Measurements from ENCODE around the gene NARF. TPM values are rescaled to one million over a fixed set of nuclear protein-coding genes. Genes with fewer than 3 reads are reported as not detected.

NARF gene
- polyA plus RNA-seq, 2 of the 4 experiments (the other 2 are of a cell fraction), result 51.2 to 89.6 TPM

GRCh38 chr17:82527898-82528297 lies 69.4 kb downstream of the NARF start:
- DNase-seq (ENCODE audit: low read depth in 1 of 2, low spot score in 1 of 2) (no peak), FAIRE-seq (no peak), ATAC-seq (no peak)
- Histone ChIP-seq H3K9me3 (no peaks in the 10 kb centered on the region), H3K4me3 (no peak overlapping the region), H3K4me2 (no peak overlapping the region), H3K4me1 (peaks cover 51% of the 10 kb centered on the region), H3K27ac (no peak overlapping the region)
- POLR2A ChIA-PET, result interaction anchor here (1.7 kb wide), 1 partner anchor 9 kb away, joined by 3 read pairs; the partner anchor contains the start of gene FOXK2
- WGBS (ENCODE audit: missing lambda C conversion rate), result 87% methylated on average over 8 of the region's 8 CpGs
- no peak for TF ChIP-seq TFCP2L1 (CRISPR knock-in tag; IDR thresholded peaks at IDR 0.05)
- TF ChIP-seq MAZ (IDR thresholded peaks at IDR 0.05; ENCODE audit: borderline replicate concordance, low read depth, low read length), result no peak
- no peak for TF ChIP-seq SREBF2 (IDR thresholded peaks at IDR 0.05)
- no peak for TF ChIP-seq RARB (CRISPR knock-in tag; IDR thresholded peaks at IDR 0.05)
- no peak for TF ChIP-seq ELK1 (IDR thresholded peaks at IDR 0.05; ENCODE audit: low read depth, low read length)
- no peak for TF ChIP-seq RNF2 (IDR thresholded peaks at IDR 0.05; ENCODE audit: borderline replicate concordance, low read depth)
- TF ChIP-seq RCOR1 (IDR thresholded peaks at IDR 0.05; ENCODE audit: low read depth, low read length), result no peak
- TF ChIP-seq FOSB (CRISPR knock-in tag; IDR thresholded peaks at IDR 0.05), result no peak
- no peak for TF ChIP-seq HOXB5 (CRISPR knock-in tag; IDR thresholded peaks at IDR 0.05)
- TF ChIP-seq HES2 (IDR thresholded peaks at IDR 0.05), result no peak
- no peak for TF ChIP-seq CEBPB (IDR thresholded peaks at IDR 0.05)
- no peak for TF ChIP-seq EP300 (IDR thresholded peaks at IDR 0.05)
- no peak for TF ChIP-seq JUN (IDR thresholded peaks at IDR 0.05)
- no peak for TF ChIP-seq KDM5A (IDR thresholded peaks at IDR 0.05)
- no peak for TF ChIP-seq GATA3 (IDR thresholded peaks at IDR 0.05; ENCODE audit: borderline replicate concordance)
- TF ChIP-seq NFE2L2 (conservative IDR thresholded peaks at IDR 0.05; ENCODE audit: low read length), result no peak
- TF ChIP-seq CTCF (IDR thresholded peaks at IDR 0.05), result no peak
- no peak for TF ChIP-seq KDM1A (IDR thresholded peaks at IDR 0.05; ENCODE audit: low read depth)
- no peak for TF ChIP-seq FOXS1 (CRISPR knock-in tag; IDR thresholded peaks at IDR 0.05)
- TF ChIP-seq RAD21 (conservative IDR thresholded peaks at IDR 0.05 in 1 of 2, IDR thresholded peaks at IDR 0.05 in 1 of 2), result no peak
- CTCF ChIA-PET, result interaction anchor here (0.7 to 3.2 kb wide), 17 partner anchors 8 to 292 kb away, joined by 3 to 19 read pairs (median 3); no protein-coding TSS in a partner anchor

GRCh38 chr17:82528484-82529265 lies 70.1 kb downstream of the NARF start:
- 54% methylated on average over 17 of the region's 17 CpGs for WGBS (ENCODE audit: missing lambda C conversion rate)
- ChIA-PET CTCF (interaction anchor here (0.7 to 4.0 kb wide), 27 partner anchors 7 to 293 kb away, joined by 3 to 24 read pairs (median 3); partner anchors contain the start of gene FOXK2), POLR2A (interaction anchor here (1.7 kb wide), 1 partner anchor 9 kb away, joined by 3 read pairs; the partner anchor contains the start of gene FOXK2)
- Histone ChIP-seq H3K27ac (no peak overlapping the region), H3K4me2 (no peak overlapping the region), H3K4me1 (peaks cover 51% of the 10 kb centered on the region), H3K4me3 (no peak overlapping the region), H3K9me3 (no peaks in the 10 kb centered on the region)
- ATAC-seq (peak; percentile 96 to 100), FAIRE-seq (no peak), DNase-seq (ENCODE audit: low read depth in 1 of 2, low spot score in 1 of 2) (peak; percentile 82 to 85)
- TF ChIP-seq EHF (CRISPR knock-in tag; IDR thresholded peaks at IDR 0.05) (no peak), JUN (IDR thresholded peaks at IDR 0.05) (no peak), SMC3 (IDR thresholded peaks at IDR 0.05) (0 out of 3 replicates have a peak, but pooled peaks have one; percentile 35), MAX (IDR thresholded peaks at IDR 0.05) (peak; percentile 28; the same call in 1 of the 2 replicates), POLR2A (IDR thresholded peaks at IDR 0.05; ENCODE audit: low read length) (no peak), JUNB (IDR thresholded peaks at IDR 0.05) (no peak), HOXA7 (CRISPR knock-in tag; IDR thresholded peaks at IDR 0.05) (no peak), CBX8 (IDR thresholded peaks at IDR 0.05) (no peak), E2F6 (IDR thresholded peaks at IDR 0.05; ENCODE audit: borderline replicate concordance, low read depth) (no peak), RARB (CRISPR knock-in tag; IDR thresholded peaks at IDR 0.05) (no peak), CTCF (IDR thresholded peaks at IDR 0.05) (peak; percentile 66), CEBPB (IDR thresholded peaks at IDR 0.05) (no peak), RAD21 (conservative IDR thresholded peaks at IDR 0.05 in 1 of 2, IDR thresholded peaks at IDR 0.05 in 1 of 2) (peak; percentile 59 to 76), USF2 (IDR thresholded peaks at IDR 0.05) (no peak), ESRRA (IDR thresholded peaks at IDR 0.05; ENCODE audit: borderline replicate concordance, low read length) (no peak), MAZ (IDR thresholded peaks at IDR 0.05; ENCODE audit: borderline replicate concordance, low read depth, low read length) (no peak), FOXS1 (CRISPR knock-in tag; IDR thresholded peaks at IDR 0.05) (no peak), NFE2L2 (conservative IDR thresholded peaks at IDR 0.05; ENCODE audit: low read length) (no peak)
